Choroid plexus epithelial cell (primary cell): ENCODE results near the gene SESN3.
"Not testable (repeated sequence)": the region's sequence is repeated elsewhere in the genome, so short reads cannot be mapped to it uniquely, and the experiment has no call there.

ENCODE experiments used
- DNase-seq: peaks from one replicate; pipeline ENCODE4 v3.0.0-alpha.2; 2010; ENCODE audit warnings: low read depth
- H3K4me3 ChIP-seq: 2 replicates; pipeline ENCODE4 v1.5.1; 2011; ENCODE audit warnings: low read depth, mild to moderate bottlenecking, control low read depth, low read length, moderate library complexity
- TF ChIP-seq, protein P1 (sequence below): conservative IDR thresholded peaks from 2 replicates; pipeline ENCODE4 v1.5.1; 2011; ENCODE audit warnings: low read depth, mild to moderate bottlenecking, control low read depth, inconsistent platforms, low read length, moderate library complexity

Gene SESN3

DNA sequence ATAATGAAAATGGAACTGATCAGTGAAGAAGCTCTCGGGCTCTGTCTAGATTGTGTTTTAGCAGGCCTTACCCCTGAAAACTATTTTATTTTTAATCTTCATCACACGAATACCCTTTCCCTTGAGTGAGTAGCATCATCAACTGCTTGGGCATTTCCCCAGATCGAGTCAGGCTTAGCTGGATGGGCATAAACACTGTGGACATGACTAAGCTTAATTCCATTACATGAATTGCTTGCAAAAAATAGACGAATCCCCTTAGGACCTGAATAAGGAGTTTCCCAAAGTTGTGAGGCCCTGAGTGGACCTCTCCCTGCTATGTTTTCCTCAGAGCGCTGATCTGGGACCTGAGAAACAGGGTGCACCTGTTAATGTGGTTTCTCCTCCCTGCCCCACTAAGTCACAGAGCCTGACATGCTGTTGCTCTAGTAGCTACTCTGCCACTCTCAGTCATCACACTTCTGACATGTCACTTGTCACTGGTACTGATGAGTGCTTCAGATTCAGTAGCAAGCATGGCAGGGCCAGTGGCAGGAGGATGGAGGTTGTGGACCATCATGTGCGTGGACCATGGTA is 87.8 kb downstream of the SESN3 start:
- TF ChIP-seq, protein P1, sequence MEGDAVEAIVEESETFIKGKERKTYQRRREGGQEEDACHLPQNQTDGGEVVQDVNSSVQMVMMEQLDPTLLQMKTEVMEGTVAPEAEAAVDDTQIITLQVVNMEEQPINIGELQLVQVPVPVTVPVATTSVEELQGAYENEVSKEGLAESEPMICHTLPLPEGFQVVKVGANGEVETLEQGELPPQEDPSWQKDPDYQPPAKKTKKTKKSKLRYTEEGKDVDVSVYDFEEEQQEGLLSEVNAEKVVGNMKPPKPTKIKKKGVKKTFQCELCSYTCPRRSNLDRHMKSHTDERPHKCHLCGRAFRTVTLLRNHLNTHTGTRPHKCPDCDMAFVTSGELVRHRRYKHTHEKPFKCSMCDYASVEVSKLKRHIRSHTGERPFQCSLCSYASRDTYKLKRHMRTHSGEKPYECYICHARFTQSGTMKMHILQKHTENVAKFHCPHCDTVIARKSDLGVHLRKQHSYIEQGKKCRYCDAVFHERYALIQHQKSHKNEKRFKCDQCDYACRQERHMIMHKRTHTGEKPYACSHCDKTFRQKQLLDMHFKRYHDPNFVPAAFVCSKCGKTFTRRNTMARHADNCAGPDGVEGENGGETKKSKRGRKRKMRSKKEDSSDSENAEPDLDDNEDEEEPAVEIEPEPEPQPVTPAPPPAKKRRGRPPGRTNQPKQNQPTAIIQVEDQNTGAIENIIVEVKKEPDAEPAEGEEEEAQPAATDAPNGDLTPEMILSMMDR = no peak
- no peak overlapping the region for H3K4me3 ChIP-seq
- DNase-seq = no peak

DNA sequence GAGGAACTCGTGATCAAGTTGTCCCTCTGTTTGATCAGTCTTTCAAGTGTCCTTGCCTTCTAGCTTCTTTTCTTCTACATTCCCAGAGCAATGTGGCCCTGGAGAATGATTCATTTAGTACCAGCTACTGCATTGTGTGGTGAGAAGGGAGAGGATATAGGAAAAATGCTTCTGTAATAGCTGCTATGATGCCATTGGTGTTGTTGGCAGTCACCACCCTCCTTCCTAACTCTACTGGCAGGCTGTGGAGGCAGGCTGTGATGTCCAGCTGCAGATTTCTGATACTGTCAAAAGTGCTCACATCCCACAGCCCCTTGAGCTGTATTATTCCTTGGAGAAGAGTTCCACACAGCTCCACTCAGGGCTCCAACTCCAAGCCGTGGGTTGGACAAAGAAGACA is 88.6 kb downstream of the SESN3 start:
- TF ChIP-seq, protein P1 = no peak
- H3K4me3 ChIP-seq = no peak overlapping the region
- DNase-seq = no peak

DNA sequence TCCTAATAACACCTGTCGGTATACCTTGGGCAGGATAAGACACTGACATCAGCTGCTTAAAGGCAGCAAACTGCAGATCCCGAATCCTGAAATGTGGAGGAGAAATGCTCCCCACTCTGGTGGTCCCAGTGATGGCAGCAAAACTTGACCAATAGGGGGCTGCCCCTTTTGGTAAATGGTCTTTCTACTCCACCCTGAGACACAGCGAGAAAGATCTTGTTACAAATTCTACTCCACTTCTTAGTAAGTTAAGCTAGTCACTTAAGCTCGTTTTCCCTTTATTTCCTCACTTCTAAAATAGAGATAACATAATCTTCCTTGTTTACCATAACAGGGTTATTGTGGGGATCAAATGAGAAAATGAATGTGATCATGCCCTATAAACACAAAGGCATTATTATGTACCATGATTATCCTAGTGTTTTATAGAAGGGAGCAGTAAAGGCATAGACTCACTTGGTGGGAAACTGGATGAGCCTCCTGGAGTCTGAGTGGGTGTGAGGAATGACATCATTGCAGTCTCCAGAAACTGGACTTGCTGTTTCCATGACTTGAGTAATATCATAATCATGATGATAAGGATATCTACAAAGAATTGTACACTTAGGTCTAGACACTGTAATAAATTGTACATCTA is 90.5 kb downstream of the SESN3 start:
- peak; percentile 67 for DNase-seq
- no peak overlapping the region for H3K4me3 ChIP-seq
- TF ChIP-seq, protein P1 = no peak

DNA sequence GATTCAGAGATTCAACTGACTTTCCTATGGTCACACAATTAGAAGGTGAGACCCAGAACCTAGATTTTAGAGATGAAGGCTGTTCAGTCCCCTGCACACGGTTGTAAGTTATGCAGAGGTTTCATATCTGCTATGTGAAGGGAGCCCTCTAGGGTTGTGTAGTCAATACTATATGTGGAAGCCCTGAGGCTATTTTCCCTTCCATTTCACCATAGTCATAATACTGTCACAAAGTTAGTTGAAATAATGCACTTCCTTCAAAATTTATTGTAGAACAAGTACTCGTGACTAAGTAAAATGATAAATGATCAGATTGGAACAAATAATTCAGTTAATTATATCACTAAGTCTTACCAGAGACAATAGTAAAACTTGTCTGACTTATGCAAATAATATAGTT is 92.6 kb downstream of the SESN3 start:
- TF ChIP-seq, protein P1 = peak; percentile 54
- H3K4me3 ChIP-seq = no peak overlapping the region
- DNase-seq = peak; percentile 58

- no peak overlapping the region for H3K4me3 ChIP-seq
- TF ChIP-seq, protein P1 = no peak
- DNase-seq = no peak
Observed at GRCh38 chr11:95137299-95137698, 93.7 kb downstream of the SESN3 start.

GRCh38 chr11:95136747-95137146 is 94.3 kb downstream of the SESN3 start:
- H3K4me3 ChIP-seq, DNase-seq: not testable (repeated sequence)

DNA sequence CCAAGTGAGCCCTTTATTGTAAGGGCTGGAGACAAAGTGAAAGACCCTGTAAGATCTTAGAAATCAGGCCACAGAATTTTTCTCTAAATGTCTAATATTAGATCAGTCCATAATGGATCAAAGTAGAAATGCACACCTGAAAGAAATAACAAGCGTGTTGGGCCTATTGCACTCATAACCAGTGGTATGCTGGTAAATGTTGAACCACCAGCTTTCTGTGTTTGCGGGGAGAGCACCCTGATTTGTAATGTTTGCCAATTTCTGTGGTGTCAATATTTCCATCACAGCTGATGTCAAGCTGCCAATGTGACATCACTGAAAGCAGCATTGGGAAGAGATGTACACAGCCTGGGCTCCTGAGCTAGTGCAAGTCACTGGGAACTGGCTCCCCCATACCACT is 95.1 kb downstream of the SESN3 start:
- no peak overlapping the region for H3K4me3 ChIP-seq
- TF ChIP-seq, protein P1 = no peak
- no peak for DNase-seq
